Measurements from ENCODE around the gene FABP6. TPM values are rescaled to one million over a fixed set of nuclear protein-coding genes. Genes with fewer than 3 reads are reported as not detected.

Gene FABP6
- polyA plus RNA-seq, 2 of the 4 experiments (the other 2 are of a cell fraction) = 0.75 to 0.93 TPM

GRCh38 chr5:160187091-160187490, 42.2 kb upstream of the FABP6 start:
- TF ChIP-seq KDM1A (IDR thresholded peaks at IDR 0.05; ENCODE audit: low read depth) (no peak), ZFP36 (IDR thresholded peaks at IDR 0.05; ENCODE audit: borderline replicate concordance, partially characterized antibody) (no peak), HEYL (CRISPR knock-in tag; IDR thresholded peaks at IDR 0.05) (no peak), GATA3 (IDR thresholded peaks at IDR 0.05; ENCODE audit: borderline replicate concordance) (no peak), NFE2L2 (conservative IDR thresholded peaks at IDR 0.05; ENCODE audit: low read length) (no peak), CTCF (IDR thresholded peaks at IDR 0.05) (no peak), SMC3 (IDR thresholded peaks at IDR 0.05) (no peak), ZSCAN20 (CRISPR knock-in tag; IDR thresholded peaks at IDR 0.05) (no peak), ATOH8 (CRISPR knock-in tag; IDR thresholded peaks at IDR 0.05; ENCODE audit: low read depth) (no peak), POLR2AphosphoS2 (conservative IDR thresholded peaks at IDR 0.05; ENCODE audit: low read length) (no peak), BHLHE40 (IDR thresholded peaks at IDR 0.05; ENCODE audit: low read depth, low read length) (no peak), FOXS1 (CRISPR knock-in tag; IDR thresholded peaks at IDR 0.05) (no peak), RFX5 (IDR thresholded peaks at IDR 0.05) (no peak), HOXB13 (CRISPR knock-in tag; IDR thresholded peaks at IDR 0.05; ENCODE audit: low read depth) (no peak), CBX8 (IDR thresholded peaks at IDR 0.05) (no peak), NPAS2 (CRISPR knock-in tag; IDR thresholded peaks at IDR 0.05; ENCODE audit: borderline replicate concordance) (no peak), PHF8 (IDR thresholded peaks at IDR 0.05; ENCODE audit: borderline replicate concordance, low read depth) (no peak), CHD4 (IDR thresholded peaks at IDR 0.05; ENCODE audit: borderline replicate concordance) (no peak), MYC (IDR thresholded peaks at IDR 0.05; ENCODE audit: borderline replicate concordance, low read length) (no peak)
- TF ChIP-seq, protein P1, sequence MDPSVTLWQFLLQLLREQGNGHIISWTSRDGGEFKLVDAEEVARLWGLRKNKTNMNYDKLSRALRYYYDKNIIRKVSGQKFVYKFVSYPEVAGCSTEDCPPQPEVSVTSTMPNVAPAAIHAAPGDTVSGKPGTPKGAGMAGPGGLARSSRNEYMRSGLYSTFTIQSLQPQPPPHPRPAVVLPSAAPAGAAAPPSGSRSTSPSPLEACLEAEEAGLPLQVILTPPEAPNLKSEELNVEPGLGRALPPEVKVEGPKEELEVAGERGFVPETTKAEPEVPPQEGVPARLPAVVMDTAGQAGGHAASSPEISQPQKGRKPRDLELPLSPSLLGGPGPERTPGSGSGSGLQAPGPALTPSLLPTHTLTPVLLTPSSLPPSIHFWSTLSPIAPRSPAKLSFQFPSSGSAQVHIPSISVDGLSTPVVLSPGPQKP (IDR thresholded peaks at IDR 0.05; ENCODE audit: low read depth, low read length) = no peak
- no peak for DNase-seq (ENCODE audit: low read depth in 1 of 2, low spot score in 1 of 2)
- Histone ChIP-seq H3K4me1 (no peaks in the 10 kb centered on the region), H3K27ac (no peak overlapping the region), H3K4me2 (no peak overlapping the region), H3K4me3 (no peak overlapping the region), H3K9me3 (peaks cover 4% of the 10 kb centered on the region; the same call in 1 of the 3 replicates)
- ChIA-PET CTCF (interaction anchor here (1.2 to 4.0 kb wide), 6 partner anchors 10 to 204 kb away, joined by 6 to 25 read pairs (median 6); no protein-coding TSS in a partner anchor), POLR2A (interaction anchor here (0.7 kb wide), 1 partner anchor 68 kb away, joined by 3 read pairs; the partner anchor contains the start of gene PWWP2A)
- no peak for FAIRE-seq
- no peak for ATAC-seq
- WGBS (ENCODE audit: missing lambda C conversion rate) = 97% methylated on average over 5 of the region's 5 CpGs

- H3K4me3 ChIP-seq = peak overlapping the region; percentile 24; the same call in 1 of the 3 replicates
- peak overlapping the region; percentile 74 for H3K4me2 ChIP-seq
Measured at GRCh38 chr5:160188141-160189015, 40.9 kb upstream of the FABP6 start.

More at GRCh38 chr5:160188141-160189015, 40.9 kb upstream of the FABP6 start:
- 45% methylated on average over 23 of the region's 40 CpGs for WGBS (ENCODE audit: missing lambda C conversion rate)
- Histone ChIP-seq H3K9me3 (peaks cover 4% of the 10 kb centered on the region; the same call in 1 of the 3 replicates), H3K4me1 (no peaks in the 10 kb centered on the region), H3K27ac (peak overlapping the region; percentile 71 to 85)
- TF ChIP-seq MAX (IDR thresholded peaks at IDR 0.05) (0 out of 2 replicates have a peak, but pooled peaks have one; percentile 39), RNF2 (IDR thresholded peaks at IDR 0.05; ENCODE audit: borderline replicate concordance, low read depth) (no peak), EHMT2 (IDR thresholded peaks at IDR 0.05; ENCODE audit: low read depth) (no peak), ZFP36 (IDR thresholded peaks at IDR 0.05; ENCODE audit: borderline replicate concordance, partially characterized antibody) (peak; percentile 29), PBX3 (IDR thresholded peaks at IDR 0.05) (no peak)
- ChIA-PET POLR2A (interaction anchor here (1.2 kb wide), 1 partner anchor 23 kb away, joined by 8 read pairs; no protein-coding TSS in a partner anchor), CTCF (interaction anchor here (1.2 to 17.4 kb wide), 7 partner anchors 9 to 203 kb away, joined by 4 to 244 read pairs (median 7); no protein-coding TSS in a partner anchor)
- ATAC-seq = peak; percentile 55 to 78; a peak in 5 of 6 replicates
- peak; percentile 27 to 31 for DNase-seq (ENCODE audit: low read depth in 1 of 2, low spot score in 1 of 2)
- no peak for FAIRE-seq

Data from A549 (cell line).